SJSA1 (cell line): ENCODE results near the gene SIK3. TPM values are rescaled to one million over a fixed set of nuclear protein-coding genes. Genes with fewer than 3 reads are reported as not detected.

ENCODE experiments used
- DNase-seq, 2 experiments: peaks; one replicate each; pipeline ENCODE4 v3.0.0-alpha.2; 2015 to 2020; ENCODE audit warnings: low spot score in 2 of 2, low read depth in 1 of 2
- H3K27ac ChIP-seq: fragments of 250-450 bp; sonication (Bioruptor Pico); 2 replicates; pipeline ENCODE4 v1.5.1; 2020; ENCODE audit warnings: mild to moderate bottlenecking, moderate library complexity
- H3K27me3 ChIP-seq: fragments of 250-450 bp; sonication (Bioruptor Pico); replicated peaks from 2 replicates; pipeline ENCODE4 v1.5.1; 2020; ENCODE audit warnings: mild to moderate bottlenecking, moderate library complexity
- H3K36me3 ChIP-seq: fragments of 250-450 bp; sonication (Bioruptor Pico); 2 replicates; pipeline ENCODE4 v1.5.1; 2020; ENCODE audit warnings: mild to moderate bottlenecking
- H3K4me1 ChIP-seq: fragments of 250-450 bp; sonication (Bioruptor Pico); replicated peaks from 2 replicates; pipeline ENCODE4 v1.6.1; 2021; ENCODE audit warnings: mild to moderate bottlenecking
- H3K4me3 ChIP-seq: fragments of 250-450 bp; sonication (Bioruptor Pico); 2 replicates; pipeline ENCODE4 v1.5.1; 2020; ENCODE audit warnings: mild to moderate bottlenecking
- H3K9me3 ChIP-seq: fragments of 250-450 bp; sonication (Bioruptor Pico); replicated peaks from 2 replicates; pipeline ENCODE4 v1.5.1; 2020; ENCODE audit warnings: mild to moderate bottlenecking
- total RNA-seq: library from RNA; depleted of rRNA; stranded (reverse); fragments of >200 nt; shearing (Covaris generic); gene quantifications from 2 replicates; pipeline ENCODE4 v1.2.3, GENCODE V29; 2014

Gene SIK3
- total RNA-seq, 1 experiment from 2014 or later, result 8.7 TPM

DNA sequence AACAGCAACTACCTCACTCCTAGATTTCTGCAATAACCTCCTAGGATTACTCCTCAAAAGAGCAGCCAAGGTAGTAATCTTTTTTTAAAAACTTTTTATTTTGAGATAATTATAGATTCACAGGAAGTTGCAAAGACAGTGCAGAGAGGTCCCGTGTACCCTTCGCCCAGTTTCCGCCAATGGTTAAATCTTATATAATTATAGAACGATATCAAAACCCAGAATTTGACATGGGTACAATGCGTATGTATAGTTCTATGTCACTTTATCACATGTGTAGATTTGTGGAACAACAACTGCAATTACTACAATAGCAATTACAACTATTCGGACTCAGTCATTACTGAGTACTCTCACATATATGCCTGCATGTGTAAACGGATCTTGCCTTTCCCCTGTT, 166.0 kb downstream of the SIK3 start:
- Histone ChIP-seq H3K9me3 (no peaks in the 10 kb centered on the region), H3K4me1 (no peaks in the 10 kb centered on the region), H3K27ac (no peak overlapping the region), H3K27me3 (no peaks in the 10 kb centered on the region), H3K36me3 (0 out of 2 replicates have a peak, but pooled peaks cover under 1% of the 10 kb centered on the region), H3K4me3 (no peak overlapping the region)
- DNase-seq, result no peak

DNA sequence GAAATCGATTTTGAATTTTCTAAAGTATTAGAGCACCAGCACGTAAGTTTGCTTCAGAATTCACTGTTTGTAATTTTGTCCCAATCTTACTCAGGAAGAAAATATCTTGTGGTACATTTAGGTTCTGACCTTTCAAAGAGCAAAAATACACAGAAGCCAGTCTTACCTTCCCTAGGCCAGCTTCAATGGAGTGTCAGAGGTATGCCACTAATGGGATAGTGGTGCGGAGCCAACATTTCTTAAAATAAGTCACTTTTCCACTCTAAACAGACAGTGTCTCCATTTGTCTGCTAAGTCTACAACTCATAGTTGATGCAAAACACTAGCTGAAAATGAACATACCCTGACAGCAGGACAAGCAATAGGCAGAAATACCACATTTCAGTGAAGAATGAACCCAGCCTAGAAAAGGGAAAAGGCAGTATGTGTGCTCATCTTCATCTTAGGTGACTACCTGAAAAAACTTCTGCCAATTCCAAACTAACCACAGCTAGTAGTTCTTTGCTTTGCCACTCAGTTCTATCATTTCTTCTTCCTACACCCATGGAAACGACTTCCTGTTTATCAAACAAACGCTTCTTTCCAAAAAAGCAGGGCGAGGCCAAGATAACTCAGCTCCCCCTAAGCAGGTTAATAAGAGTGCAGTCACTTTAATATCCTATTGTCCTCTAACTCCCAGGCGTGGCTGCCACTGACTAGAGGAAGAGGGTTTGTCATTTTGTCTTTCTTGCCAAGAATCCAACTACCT, 166.8 kb downstream of the SIK3 start:
- 0 out of 2 replicates have a peak, but pooled peaks cover 2% of the 10 kb centered on the region for H3K36me3 ChIP-seq
- no peak overlapping the region for H3K27ac ChIP-seq
- no peaks in the 10 kb centered on the region for H3K27me3 ChIP-seq
- DNase-seq, result peak in 1 of 2 experiments; percentile 1
- no peaks in the 10 kb centered on the region for H3K9me3 ChIP-seq
- H3K4me1 ChIP-seq, result no peaks in the 10 kb centered on the region
- no peak overlapping the region for H3K4me3 ChIP-seq

DNA sequence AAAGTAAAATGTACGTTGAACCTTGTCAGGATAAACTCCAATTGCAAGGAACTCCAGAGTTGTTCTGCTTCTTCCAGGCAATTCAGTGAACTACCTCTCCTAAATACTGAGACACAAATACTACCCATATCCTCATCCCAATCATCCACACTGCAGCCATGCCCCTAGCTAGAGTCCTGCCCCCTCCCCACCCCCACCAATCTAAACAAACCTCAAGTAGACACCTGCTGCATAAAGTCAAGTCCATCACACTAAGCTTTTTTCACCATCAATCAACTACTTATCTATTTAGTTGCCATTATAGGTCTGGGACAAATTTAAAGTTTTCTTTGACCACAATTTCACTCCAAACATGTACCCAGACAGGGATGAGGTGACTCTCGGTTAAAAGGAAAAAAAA, 167.6 kb downstream of the SIK3 start:
- H3K9me3 ChIP-seq, result no peaks in the 10 kb centered on the region

DNA sequence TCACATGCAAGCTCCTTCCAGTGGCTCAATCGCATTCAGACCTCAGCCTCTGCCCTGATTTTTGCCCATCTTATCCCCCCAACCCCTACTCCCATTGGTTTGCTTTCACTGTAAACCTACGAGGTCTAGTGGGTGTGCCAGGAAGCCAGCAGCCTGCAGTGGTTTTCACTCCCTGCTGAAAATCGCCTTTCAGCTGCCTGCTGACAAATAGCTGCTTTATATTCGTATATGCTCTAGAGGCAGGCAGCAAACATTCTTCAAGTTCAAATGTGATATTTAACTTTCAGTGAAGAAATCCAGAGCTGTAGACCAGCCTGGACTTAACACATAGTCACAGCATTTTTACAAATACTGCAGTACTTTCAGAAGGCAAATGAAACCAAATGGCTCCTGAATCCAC, 168.1 kb downstream of the SIK3 start:
- DNase-seq, result no peak
- H3K36me3 ChIP-seq, result 0 out of 2 replicates have a peak, but pooled peaks cover 2% of the 10 kb centered on the region
- no peaks in the 10 kb centered on the region for H3K4me1 ChIP-seq
- no peaks in the 10 kb centered on the region for H3K9me3 ChIP-seq
- H3K27me3 ChIP-seq, result no peaks in the 10 kb centered on the region
- H3K4me3 ChIP-seq, result no peak overlapping the region
- H3K27ac ChIP-seq, result no peak overlapping the region

More for the DNA sequence above, 167.6 kb downstream of the SIK3 start:
- H3K4me3 ChIP-seq, result no peak overlapping the region
- H3K27me3 ChIP-seq, result no peaks in the 10 kb centered on the region
- 0 out of 2 replicates have a peak, but pooled peaks cover 2% of the 10 kb centered on the region for H3K36me3 ChIP-seq
- no peak for DNase-seq
- no peaks in the 10 kb centered on the region for H3K4me1 ChIP-seq
- H3K27ac ChIP-seq, result no peak overlapping the region

DNA sequence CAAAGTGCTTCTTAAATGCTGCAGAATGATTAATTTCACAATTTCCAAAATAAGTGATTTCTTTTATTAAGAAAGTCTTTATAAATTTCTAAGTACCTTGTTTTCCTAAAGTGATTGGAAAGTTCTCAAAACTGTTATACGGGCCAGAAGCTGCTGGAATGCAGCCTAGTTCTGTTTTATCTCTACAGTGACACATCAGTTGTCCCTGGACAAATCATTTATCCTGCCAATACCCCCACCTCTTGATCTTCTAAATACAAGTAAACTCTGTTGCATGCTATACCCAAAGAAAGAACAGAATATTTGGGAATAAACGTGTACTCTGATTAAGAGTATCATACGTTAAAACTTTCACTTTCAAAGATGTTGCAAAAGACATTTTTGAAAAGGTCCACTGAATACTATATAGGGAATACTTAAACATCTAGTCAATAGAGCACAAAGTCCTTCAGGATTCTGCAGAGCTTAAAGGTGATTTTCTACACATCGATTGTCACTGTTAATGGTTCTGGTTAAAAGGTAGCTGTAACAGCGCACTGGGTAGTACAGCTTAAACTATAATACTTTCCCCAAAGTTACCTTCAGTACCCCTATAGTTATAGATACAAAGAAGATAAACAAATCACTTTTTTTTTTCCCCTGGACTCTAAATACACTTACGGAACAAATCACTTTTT, 168.7 kb downstream of the SIK3 start:
- Histone ChIP-seq H3K4me1 (no peaks in the 10 kb centered on the region), H3K36me3 (0 out of 2 replicates have a peak, but pooled peaks cover 2% of the 10 kb centered on the region), H3K27me3 (no peaks in the 10 kb centered on the region), H3K9me3 (no peaks in the 10 kb centered on the region), H3K27ac (no peak overlapping the region), H3K4me3 (no peak overlapping the region)
- DNase-seq, result no peak

DNA sequence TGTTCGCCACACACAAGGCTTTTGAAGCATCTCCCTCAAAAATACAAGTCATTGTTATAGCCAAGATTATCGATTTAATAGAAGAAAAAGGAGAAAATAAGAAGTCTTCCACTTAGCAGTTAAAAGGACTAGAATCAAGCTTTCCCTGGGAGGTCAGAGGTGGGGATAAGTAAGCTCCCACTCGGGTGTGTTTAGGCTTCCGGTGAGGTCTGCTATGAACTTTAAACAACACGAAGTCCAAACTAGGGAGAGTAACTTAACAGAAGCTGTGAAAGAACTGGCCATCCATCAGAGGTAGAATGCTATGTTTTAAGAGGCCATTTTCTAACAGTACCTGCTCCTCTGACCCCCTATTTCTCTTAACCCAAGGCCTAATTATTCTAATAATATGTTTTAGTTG, 169.4 kb downstream of the SIK3 start:
- DNase-seq, result no peak
- no peaks in the 10 kb centered on the region for H3K27me3 ChIP-seq
- no peak overlapping the region for H3K4me3 ChIP-seq
- H3K4me1 ChIP-seq, result no peaks in the 10 kb centered on the region
- 0 out of 2 replicates have a peak, but pooled peaks cover 2% of the 10 kb centered on the region for H3K36me3 ChIP-seq
- H3K9me3 ChIP-seq, result no peaks in the 10 kb centered on the region
- no peak overlapping the region for H3K27ac ChIP-seq

DNA sequence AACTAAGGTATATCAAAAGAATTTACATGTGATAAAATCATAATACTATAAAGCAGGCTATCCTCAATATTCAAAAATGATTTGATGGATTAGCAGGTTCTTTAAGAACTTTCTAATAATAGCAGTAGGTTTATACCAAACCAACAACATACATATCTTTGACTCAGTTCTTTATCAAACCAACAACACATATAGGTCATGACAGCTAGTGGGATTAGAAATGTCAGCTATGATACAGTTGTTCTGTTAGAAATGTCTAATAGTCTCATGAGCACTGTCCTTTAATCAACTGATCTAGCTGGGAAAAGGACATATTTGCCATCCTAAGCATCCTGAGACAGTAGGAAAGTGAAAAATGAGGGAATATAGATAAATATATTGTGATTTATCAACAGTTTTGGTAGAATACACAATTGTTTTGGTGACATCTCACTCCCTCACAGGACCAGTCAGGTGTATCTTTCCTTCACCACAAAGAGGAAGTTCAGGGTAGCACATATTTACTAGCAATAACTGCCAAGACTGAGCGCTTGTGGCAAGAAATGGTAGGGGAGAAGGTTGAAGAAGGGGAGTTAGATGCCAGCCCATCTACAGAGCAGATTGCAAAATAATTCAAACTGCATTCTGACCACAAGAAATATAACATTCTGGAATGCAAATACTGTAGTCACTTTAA, 170.0 kb downstream of the SIK3 start:
- no peak for DNase-seq
- H3K36me3 ChIP-seq, result 0 out of 2 replicates have a peak, but pooled peaks cover 2% of the 10 kb centered on the region
- no peaks in the 10 kb centered on the region for H3K9me3 ChIP-seq
- no peaks in the 10 kb centered on the region for H3K4me1 ChIP-seq
- H3K4me3 ChIP-seq, result no peak overlapping the region
- no peak overlapping the region for H3K27ac ChIP-seq
- H3K27me3 ChIP-seq, result no peaks in the 10 kb centered on the region

DNA sequence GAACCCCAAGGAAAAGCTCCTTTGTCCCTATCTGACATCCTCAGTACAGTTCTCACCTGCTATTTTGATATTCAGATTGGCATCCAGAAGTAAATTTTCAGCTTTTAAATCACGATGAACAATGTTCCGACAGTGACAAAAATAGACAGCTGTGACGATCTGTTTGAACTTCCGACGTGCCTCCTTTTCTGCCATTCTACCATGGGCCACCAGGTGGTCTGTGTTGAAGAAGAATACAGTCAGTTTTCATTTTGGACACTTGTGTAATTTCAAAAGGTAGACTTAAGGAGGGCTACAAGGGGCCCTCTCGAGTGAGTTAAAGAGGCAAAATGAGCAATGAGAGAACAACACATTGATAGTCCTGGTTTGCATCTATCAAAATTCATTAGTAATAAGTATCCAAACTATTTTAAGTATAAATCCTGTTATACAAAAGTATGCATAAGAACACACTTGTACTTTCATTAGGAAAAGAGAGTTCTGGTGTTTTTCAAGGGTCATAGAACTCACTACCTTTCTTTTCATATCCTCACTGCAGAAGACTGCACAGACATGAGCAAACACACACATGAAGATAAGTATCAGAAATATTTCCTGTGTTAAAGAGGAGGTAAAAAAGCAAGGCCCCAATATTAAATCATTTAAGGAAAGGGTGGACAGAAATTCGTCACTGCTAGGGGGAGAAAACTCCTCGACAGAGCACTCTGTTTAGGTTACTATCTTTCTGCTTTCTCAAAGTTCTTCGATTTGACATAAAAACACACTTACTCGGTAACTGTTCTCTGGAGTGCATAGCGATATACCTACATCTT, 170.9 kb downstream of the SIK3 start:
- DNase-seq, result no peak
- H3K27ac ChIP-seq, result no peak overlapping the region
- H3K4me3 ChIP-seq, result no peak overlapping the region
- no peaks in the 10 kb centered on the region for H3K27me3 ChIP-seq
- no peaks in the 10 kb centered on the region for H3K9me3 ChIP-seq
- no peaks in the 10 kb centered on the region for H3K4me1 ChIP-seq
- 0 out of 2 replicates have a peak, but pooled peaks cover 2% of the 10 kb centered on the region for H3K36me3 ChIP-seq

DNA sequence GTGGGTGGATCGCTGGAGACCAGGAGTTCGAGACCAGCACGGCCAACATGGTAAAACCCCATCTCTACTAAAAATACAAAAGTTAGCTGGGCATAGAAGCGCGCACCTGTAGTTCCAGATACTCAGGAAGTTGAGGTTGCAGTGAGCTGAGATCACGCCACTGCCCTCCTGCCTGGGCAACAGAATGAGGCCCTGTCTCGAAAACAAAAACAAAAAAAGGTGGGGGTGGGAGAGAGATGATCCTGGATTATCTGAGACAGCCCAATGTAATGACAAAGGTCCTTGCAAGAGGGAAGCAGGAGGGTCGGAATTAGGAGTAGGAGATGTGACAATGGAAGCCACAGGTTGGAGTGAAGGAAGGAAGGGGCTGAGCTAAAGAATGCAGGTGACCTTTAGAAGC, 173.2 kb downstream of the SIK3 start:
- 0 out of 2 replicates have a peak, but pooled peaks cover 2% of the 10 kb centered on the region for H3K36me3 ChIP-seq
- H3K4me3 ChIP-seq, result no peak overlapping the region
- no peak for DNase-seq
- H3K27me3 ChIP-seq, result no peaks in the 10 kb centered on the region
- H3K27ac ChIP-seq, result no peak overlapping the region
- H3K4me1 ChIP-seq, result no peaks in the 10 kb centered on the region
- no peaks in the 10 kb centered on the region for H3K9me3 ChIP-seq

DNA sequence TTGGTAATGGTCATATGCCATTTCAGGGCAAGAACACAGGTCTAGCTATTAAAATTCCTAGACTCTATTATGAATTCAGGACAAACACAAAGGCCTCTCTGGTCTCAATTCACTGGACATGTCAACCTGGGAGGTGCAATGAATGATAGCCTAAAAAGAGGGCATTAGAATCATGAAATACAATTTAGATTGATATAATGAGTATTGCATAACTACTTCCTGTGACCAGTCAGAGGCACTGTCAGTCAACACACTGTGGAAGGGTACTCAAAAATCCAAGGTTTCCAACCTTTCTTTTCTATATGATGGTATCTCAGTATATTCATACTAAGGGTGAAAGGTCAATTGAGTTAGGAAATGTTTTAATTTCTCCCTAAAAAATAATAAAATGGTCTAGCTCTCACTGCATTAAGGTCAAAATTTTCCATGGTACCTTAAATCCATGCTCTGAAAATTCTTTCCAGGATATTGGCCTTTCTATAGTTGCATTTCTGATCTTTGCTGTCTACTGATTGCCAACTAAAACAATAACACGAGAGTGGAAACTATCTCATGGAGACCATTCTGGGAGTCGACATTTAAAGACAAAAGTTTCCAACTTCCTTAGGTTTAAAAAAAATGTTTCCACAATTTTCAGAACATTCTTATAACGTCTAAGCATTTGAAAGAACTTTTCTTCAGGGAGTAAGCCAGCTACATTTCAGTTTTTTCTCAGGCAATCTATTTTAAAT, 179.1 kb downstream of the SIK3 start:
- Histone ChIP-seq H3K9me3 (no peaks in the 10 kb centered on the region), H3K27me3 (no peaks in the 10 kb centered on the region), H3K4me1 (no peaks in the 10 kb centered on the region), H3K36me3 (no peaks in the 10 kb centered on the region), H3K4me3 (no peak overlapping the region), H3K27ac (no peak overlapping the region)
- DNase-seq, result no peak

DNA sequence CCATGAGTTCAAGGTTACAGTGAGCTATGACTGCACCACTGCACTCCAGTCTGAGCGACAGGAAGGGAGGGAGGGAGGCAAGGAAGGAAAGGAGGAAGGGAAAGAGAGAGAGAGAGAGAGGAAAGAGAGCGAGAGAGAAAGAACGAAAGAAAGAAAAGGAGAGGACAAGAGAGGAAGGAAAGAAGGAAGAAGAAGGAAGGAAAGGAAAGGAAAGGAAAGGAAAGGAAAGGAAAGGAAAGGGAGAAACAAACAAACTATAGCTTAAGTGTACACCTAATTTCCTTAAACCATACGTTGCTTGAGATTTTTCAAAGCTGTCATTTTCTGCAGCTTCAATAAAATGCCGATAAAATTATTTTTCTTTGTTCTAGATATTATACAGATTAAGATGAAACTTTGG, 180.6 kb downstream of the SIK3 start:
- Histone ChIP-seq H3K27ac (no peak overlapping the region), H3K4me1 (no peaks in the 10 kb centered on the region), H3K4me3 (no peak overlapping the region), H3K27me3 (no peaks in the 10 kb centered on the region), H3K36me3 (no peaks in the 10 kb centered on the region), H3K9me3 (no peaks in the 10 kb centered on the region)
- DNase-seq, result no peak

DNA sequence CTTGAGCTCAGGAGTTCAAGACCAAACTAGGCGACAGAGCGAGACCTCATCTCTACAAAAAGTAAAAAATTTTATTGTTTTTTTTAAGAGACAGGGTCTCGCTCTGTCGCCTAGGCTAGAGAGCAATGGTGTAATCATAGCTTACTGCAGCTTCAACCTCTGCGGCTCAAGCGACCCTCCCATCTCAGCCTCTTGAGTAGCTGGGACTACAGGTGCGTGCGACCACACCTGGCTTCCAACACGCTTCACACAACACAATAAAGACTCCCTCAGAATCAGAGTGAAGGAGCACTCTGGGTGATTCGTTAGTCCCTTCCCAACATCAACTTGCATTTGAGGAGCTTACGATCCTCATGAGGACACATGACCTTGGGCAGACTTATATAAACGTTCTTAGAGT, 181.3 kb downstream of the SIK3 start:
- H3K4me1 ChIP-seq, result no peaks in the 10 kb centered on the region

DNA sequence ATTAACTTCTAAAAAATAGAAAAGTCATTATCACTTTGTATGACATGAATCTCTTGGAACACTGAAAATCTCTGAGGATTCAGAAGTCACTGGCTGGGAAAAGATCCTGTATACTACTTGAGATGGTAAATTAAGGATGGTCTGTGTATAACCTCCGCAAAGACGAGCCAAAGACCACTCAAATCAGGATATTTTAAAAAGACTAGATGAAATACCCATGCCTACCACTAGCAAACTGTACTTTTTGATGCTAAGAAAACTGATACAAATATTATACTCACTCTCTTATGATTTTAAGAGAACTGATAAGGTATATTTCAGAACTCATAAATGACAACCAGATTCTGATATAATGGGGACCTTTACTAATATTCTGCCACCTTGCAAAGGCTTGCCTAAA, 182.2 kb downstream of the SIK3 start:
- Histone ChIP-seq H3K36me3 (no peaks in the 10 kb centered on the region), H3K4me3 (no peak overlapping the region), H3K27me3 (no peaks in the 10 kb centered on the region), H3K27ac (no peak overlapping the region), H3K4me1 (no peaks in the 10 kb centered on the region), H3K9me3 (no peaks in the 10 kb centered on the region)
- no peak for DNase-seq

More for the DNA sequence above, 181.3 kb downstream of the SIK3 start:
- Histone ChIP-seq H3K27me3 (no peaks in the 10 kb centered on the region), H3K36me3 (no peaks in the 10 kb centered on the region), H3K9me3 (no peaks in the 10 kb centered on the region), H3K27ac (no peak overlapping the region), H3K4me3 (no peak overlapping the region)
- DNase-seq, result no peak
